RPMI7951 (cell line): ENCODE results near the gene HNRNPUL1. TPM values are rescaled to one million over a fixed set of nuclear protein-coding genes. Genes with fewer than 3 reads are reported as not detected.

Experiments
- DNase-seq: peaks from one replicate; pipeline ENCODE4 v3.0.0-alpha.2; 2012; ENCODE audit warnings: low read depth
- total RNA-seq: library from RNA; depleted of rRNA; stranded (reverse); fragments of >200 nt; shearing (Covaris generic); gene quantifications from 2 replicates; pipeline ENCODE4 v1.2.3, GENCODE V29; 2014

HNRNPUL1 gene
- total RNA-seq, 1 experiment from 2014 or later = 105 TPM

DNA sequence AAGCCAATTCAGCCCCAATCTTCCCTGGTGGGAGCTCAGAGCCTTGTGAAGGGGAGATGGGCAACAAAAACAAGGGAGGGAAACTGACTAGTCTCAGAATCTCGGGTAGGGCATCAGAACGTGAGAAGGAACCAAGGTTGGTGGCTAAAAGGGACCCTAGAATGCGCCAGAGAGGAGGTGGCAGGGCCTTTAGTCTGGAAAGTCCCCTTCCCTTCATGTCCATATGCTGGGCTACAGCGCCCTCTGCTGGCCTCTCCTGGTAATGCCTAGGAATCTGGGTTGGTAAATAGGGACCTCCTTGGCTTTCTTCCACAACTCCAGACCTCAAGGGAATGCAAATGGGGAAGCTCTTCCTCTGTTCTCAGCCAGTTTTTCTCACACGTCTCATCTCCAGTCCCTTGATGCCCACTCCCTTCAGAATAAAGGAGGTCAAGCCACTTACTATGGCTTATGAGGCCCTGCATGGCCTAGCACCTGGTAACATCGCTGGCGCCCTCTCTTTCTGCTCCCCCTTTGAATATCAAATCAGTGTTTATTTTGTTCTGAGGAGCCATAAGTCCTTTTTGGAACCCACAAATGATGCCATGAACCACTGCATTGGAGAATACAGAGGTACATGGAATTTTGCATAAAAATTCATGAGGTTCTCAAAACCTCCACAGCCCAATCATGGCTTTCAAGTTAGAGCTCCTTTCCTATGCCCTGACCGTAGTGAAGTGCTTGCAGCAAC, 44.4 kb downstream of the HNRNPUL1 start:
- DNase-seq = peak; percentile 86

DNA sequence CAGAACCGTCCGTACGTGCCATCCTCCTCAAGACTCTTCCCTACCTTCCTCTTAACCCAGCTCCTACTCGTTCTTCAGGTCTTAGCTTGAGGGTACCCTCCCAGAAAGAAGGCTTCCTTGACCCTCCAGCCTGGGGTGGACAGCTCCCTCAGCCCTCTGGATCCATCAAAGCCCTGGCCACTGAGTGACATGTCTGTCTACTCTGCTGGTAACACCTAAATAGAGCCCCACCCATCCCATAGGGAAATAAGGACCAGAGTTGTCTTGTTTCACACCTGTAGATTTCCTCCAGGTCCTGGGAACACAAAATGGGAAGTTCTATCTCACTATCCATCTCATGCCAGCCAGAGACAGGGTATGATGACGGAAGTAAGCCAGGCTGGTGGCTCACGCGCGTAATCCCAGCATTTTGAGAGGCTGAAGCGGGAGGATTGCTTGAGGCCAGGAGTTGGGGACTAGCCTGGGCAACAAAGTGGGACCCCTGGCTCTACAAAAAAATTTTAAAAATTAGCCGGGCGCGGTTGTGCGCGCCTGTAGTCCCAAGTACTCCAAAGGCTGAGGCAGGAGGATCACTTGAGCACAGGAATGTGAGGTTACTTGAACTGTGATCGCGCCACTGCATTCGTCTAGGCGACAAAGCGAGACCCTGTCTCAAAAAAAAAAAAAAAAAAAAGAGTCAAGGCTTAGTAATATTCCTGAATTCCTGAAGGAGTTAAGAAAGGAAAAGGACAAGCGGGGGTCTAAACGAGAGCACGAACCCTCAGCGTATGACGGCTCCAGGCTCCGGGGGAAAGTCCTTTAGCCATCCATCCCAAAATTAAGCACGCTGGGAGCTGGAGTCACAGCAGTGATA, 45.2 kb downstream of the HNRNPUL1 start:
- peak; percentile 29 for DNase-seq

DNA sequence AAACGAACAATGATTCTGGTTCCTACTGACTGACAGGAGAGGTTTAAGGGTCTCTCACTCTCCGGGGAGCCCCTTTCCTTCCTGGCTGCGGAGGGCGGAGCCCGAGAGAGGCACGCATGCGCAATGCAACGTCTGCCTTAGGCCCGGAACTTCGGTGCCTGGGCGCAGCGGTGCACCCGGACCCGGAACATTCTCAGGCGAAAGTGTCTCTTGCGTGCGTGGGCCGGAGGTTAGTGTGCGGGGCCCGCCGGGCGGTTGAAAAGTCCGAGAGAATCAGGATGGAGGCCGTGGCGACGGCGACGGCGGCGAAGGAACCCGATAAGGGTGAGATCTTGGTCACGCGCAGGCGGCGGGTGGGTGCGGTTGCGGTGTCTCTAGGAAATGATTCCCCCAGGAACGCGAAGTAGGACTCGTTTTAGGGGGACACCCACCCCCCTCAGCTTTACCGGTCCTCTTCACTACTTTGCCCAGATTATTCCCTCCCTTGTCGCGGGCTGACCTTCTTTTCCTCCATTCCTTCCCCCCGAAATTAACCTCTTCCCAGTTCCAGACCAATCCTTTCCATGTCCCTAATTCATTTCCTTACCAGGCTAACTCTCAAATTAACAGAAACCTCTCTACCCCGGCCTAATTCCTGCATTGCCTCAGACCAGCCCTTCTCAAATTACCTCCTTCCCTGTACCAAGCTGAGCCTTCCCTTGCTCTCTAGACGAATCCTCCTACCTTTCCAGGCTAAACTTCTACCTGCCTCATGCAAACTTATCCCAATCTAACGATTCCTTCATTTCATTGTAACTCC, 46.1 kb downstream of the HNRNPUL1 start, which contains the start of gene CCDC97:
TSS of gene CCDC97 (plus strand) at position 140 of the 799 bp plus-strand sequence. CDS start at position 279, 139 bp downstream.
- DNase-seq = peak; percentile 85

DNA sequence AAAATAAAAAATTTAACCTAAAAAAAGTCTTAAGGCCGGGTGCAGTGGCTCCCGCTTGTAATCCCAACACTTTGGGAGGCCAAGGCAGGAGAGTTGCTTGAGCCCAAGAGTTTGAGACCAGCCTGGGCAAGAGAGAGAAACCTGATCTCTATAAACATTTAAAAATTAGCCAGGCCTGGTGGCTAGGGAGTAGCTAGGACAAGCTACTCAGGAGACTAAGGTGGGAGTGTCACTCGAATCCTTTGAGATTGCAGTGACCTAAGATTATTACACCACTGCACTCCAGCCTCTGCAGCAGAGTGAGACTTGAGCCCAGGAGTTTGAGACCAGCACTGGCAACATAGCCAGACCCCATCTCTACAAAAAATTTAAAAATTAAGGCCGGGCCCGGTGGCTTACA, 46.9 kb downstream of the HNRNPUL1 start:
- no peak for DNase-seq

DNA sequence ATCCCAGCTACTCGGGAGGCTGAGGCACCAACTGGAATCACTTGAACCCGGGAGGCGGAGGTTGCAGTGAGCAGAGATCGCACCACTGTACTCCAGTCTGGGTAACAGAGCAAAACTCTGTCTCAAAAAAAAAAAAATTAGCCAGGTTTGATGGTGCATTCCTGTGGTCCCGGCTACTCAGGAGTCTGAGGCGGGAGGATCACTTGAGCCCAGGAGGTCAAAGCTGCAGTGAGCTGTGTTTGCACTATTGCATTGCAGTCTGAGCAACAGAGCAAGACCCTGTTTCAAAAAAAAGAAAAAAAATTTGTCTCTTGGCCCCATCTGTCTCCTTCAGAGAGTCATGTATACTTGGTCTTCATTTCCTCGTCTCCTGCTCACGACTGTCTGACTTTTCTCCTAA, 47.4 kb downstream of the HNRNPUL1 start:
- no peak for DNase-seq

DNA sequence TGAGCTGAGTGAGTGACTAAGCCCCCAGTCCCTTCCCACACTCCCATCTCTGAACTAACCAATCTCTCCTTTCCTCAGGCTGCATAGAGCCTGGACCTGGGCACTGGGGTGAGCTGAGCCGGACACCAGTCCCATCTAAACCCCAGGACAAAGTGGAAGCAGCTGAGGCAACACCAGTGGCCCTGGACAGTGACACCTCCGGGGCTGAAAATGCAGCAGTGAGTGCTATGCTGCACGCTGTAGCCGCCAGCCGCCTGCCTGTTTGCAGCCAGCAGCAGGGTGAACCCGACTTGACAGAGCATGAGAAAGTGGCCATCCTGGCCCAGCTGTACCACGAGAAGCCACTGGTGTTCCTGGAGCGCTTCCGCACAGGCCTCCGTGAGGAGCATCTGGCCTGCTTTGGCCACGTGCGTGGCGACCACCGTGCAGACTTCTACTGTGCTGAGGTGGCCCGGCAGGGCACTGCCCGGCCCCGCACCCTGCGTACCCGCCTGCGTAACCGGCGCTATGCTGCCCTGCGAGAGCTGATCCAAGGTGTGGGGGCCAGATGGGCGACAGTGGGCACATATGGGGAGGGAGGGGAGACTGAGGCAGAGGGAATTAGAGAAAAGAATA, 52.2 kb downstream of the HNRNPUL1 start:
- DNase-seq = no peak

GRCh38 chr19:41318696-41319499, 54.7 kb downstream of the HNRNPUL1 start:
- DNase-seq = no peak

DNA sequence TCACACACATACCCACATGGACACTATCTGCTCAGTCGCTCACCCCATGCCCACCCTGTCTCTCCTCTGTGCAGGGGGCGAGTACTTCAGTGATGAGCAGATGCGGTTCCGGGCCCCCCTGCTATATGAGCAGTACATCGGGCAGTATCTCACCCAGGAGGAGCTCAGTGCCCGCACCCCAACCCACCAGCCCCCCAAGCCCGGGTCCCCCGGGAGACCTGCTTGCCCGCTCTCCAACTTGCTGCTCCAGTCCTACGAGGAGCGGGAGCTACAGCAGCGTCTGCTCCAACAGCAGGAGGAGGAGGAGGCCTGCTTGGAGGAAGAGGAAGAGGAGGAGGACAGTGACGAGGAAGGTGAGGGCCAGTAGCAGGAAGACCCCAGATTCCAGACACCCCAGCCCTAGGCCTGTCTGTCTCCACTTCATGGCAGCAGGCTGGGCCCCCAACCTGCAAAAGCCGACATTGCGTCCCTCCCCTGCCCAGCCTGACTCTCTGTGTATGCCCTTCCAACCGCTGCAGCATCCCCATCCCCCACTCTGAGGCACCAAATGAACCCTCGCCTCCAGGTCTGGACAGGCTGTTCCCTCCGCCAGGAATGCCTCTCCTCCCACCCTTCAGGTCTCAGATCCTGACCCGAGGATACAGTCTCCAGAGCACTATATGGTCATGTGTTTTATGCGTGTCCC, 55.5 kb downstream of the HNRNPUL1 start:
- DNase-seq = no peak

- no peak for DNase-seq
These were observed 56.0 kb downstream of the HNRNPUL1 start for GRCh38 chr19:41320185-41320518.

- DNase-seq = no peak
These were observed 56.4 kb downstream of the HNRNPUL1 start for GRCh38 chr19:41320568-41320967.

GRCh38 chr19:41321204-41321599, 57.0 kb downstream of the HNRNPUL1 start:
- no peak for DNase-seq

DNA sequence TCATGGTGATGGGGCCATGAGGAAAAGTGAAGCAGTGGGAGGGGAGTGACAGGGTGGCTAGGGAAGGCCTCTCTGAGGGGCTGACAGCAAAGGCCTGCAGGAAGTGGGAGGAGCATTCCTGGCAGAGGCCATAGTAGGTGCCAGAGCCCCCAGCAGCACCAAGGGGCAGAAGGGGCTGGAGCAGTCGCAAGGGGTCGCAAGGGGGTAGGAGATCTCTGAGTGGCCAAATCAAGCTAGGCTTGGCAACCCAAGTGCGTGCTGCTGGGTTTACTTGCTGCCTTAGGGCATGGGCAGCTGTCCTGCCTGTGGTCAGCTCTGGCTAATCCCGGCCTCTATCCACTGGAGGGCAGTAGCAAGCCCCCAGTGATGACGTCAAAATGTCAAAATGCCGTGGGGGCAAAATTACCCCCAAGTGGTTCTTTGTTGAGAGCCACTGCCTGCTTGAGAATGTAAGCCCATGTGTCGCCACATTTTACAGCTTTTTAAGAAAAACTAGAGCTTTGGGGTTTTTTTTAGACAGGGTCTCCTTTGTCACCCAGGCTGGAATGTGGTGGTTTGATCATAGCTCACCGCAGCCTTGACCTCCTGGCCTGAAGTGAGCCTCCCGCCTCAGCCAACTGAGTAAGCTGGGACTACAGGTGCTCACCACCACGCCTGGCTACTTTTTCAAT, 57.6 kb downstream of the HNRNPUL1 start:
- DNase-seq = peak; percentile 97

GRCh38 chr19:41322451-41322850, 58.3 kb downstream of the HNRNPUL1 start:
- DNase-seq = no peak

DNA sequence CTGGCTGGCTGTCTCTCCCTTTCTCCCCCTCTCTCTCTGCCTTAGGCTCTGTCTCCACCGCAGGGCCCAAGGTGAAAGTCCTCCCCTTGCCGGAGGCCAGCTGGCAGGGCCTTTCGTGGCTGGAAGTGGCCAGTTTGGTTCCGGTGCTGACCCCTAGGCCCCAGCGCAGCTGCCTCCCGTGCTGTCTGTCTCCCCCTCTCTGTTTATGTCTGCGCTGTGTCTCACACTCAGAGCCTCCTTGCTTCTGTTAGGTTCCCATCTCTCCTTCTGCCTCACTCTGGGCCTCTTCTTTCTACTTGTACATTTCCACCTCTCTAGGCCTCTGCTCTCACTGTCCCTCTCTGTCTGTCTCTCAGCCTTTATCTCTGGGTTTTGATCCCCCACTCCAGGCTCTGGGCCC, 58.9 kb downstream of the HNRNPUL1 start:
- DNase-seq = peak; percentile 94

DNA sequence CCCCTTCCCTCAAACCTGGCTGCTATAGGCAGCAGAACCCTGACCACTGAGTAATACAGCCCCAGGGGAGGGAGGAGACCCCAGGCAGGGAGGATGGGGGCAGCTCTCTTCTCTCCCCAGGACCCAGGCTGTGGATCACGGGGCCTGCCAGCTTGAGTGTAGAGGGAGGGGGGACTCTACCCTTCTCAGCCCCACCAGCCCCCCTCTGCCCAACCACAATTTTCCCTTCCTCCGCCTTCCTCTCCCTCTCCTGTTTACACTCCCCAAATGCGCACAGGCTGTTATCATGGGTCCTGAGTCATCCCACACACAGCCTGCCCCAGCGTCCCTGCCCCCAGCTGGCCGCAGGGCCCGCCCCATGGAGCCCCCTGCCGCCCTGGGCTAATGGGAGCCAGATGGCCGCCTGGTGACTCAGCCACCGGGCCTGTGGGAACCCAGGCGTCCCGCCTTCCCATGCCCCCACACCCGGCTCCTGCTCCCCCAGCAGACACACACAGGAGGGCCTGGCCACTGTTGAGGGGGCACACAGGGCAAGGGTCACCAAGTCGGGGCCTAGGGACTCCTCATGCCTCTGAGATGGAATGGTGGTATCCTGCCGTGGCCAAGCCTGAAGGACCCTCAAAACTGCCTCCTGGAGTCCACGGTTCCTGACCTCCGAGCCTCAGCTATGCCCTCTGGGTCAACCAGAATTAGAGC, 59.4 kb downstream of the HNRNPUL1 start:
- peak; percentile 99 for DNase-seq

DNA sequence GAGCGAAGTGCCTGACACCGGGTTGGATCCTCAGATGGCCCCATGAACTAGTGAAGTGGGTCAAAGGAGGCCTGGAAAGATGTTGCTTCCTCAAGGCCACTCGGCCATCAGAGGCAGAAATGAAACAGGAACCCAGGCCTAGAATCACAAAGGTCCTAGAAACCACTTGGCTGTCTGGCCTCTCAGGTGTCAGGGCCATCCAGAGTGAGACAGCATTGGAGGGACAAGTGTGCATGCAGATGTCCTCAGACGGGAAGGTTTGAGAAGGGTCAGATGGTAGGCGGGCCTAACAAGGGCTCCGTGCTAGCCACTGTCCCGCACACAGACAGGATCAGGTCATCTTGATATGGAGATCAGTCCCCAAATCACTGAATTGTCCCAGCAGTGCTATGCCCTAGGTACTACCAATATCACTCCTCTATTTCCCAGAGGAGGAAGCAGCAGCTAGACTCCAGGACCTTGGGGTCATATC, 60.1 kb downstream of the HNRNPUL1 start:
- peak; percentile 18 for DNase-seq

DNA sequence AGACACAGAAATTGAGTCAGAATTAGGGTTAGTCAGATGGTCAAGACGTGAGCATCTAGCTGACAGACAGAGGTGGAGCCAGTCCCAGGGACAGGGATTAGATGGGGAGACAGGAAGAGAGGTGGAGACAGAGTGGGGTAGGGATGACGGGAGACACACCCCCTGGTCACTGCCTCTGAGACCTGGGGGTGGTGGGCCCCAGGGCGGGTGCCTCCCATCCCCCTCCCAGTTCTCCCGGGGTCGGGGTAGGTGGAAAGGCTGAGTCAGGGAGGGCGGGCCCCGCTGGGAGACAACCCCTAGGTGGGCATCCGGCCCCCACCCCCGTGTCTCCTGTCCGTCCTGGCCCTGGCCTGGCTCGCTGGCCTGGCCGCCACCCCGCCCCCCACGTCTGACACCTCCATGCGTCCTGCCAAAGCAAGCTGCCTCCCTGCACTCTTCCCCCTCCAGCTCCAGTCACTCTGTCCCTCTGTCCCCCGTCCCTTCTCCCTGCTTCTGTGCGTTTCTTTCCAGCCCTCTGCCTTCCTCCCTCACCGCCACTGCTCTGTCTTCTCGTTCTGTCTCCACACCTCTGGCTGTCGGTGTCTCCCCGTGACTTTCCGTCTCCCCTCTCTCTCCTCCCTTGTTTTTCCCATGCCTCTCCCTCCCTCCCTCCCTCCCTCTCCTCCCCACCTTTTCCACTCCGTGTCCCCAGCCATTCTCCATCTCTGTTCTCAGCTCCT, 60.9 kb downstream of the HNRNPUL1 start:
- peak; percentile 81 for DNase-seq

DNA sequence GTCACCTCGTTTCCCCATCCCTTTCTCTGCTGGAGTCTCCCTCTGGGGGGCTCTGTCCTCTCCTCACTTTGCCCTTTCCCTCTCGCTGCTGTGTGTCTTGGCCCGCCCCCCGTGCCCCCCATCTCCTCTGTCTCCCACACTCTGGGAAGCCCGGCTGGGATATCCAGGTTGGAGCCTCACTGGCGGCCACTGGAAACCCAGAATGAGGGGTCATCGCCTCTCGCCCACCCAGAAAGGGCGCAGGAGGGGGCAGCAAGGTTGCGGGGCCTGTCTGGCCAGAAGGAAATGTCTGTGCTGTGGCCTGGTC, 61.4 kb downstream of the HNRNPUL1 start:
- DNase-seq = no peak
